T-helper 2 cell treated with Interferon-gamma antibody and Interleukin-4, amounts not matched to agents 100 ng/mL and 5 ng/mL, for 36 hours (primary cell): ENCODE measurements around the gene ZNF677. TPM values are rescaled to one million over a fixed set of nuclear protein-coding genes. Genes with fewer than 3 reads are reported as not detected.

Experiments
- intact Hi-C: fragments of 100-400 bp; cut with micrococcal nuclease; formaldehyde crosslinking; loops from one replicate; pipeline ENCODE4 v1.15.1; 2023
- total RNA-seq: library from RNA; stranded (reverse); gene quantifications from 2 replicates; pipeline ENCODE4 v1.2.3, GENCODE V29; 2022

ZNF677 gene
- total RNA-seq, 1 donor from 2014 or later, result 1.7 TPM

- intact Hi-C loops, result loop anchor here (10.0 kb wide), 1 partner anchor 201 kb away; the partner anchor contains the start of gene ZNF765
Observed at GRCh38 chr19:53193535-53194222, 61.0 kb downstream of the ZNF677 start.

- intact Hi-C loops, result loop anchor here (10.0 kb wide), 1 partner anchor 202 kb away; the partner anchor contains the start of gene ZNF765
Observed at GRCh38 chr19:53192771-53193534, 61.7 kb downstream of the ZNF677 start, which contains the start of gene ZNF665. Gene ZNF665, minus strand, starts transcription at chr19:53193358. Its CDS starts 10,460 bp downstream, at chr19:53182898.

GRCh38 chr19:53190253-53190652 lies 64.4 kb downstream of the ZNF677 start:
- intact Hi-C loops, result loop anchor here (10.0 kb wide), 1 partner anchor 205 kb away; the partner anchor contains the start of gene ZNF765

- intact Hi-C loops, result loop anchor here (10.0 kb wide), 1 partner anchor 205 kb away; the partner anchor contains the start of gene ZNF765
Observed at GRCh38 chr19:53189691-53190198, 64.9 kb downstream of the ZNF677 start.

Other genes starting within 250 kb of the ZNF677 start
- not detected in 2 replicates for gene ERVV-1, start 241.0 kb downstream of the ZNF677 start, total RNA-seq
- not detected in 2 replicates for gene ERVV-2, start 210.1 kb downstream of the ZNF677 start, total RNA-seq
- gene ZNF160, start 151.5 kb downstream of the ZNF677 start, total RNA-seq, result 27.8 and 31.0 TPM in 2 replicates
- 0.70 and 0.73 TPM in 2 replicates for gene ZNF415, start 122.0 kb downstream of the ZNF677 start, total RNA-seq
- gene ZNF347, start 95.8 kb downstream of the ZNF677 start, total RNA-seq, result 7.8 and 8.1 TPM in 2 replicates
- 2.7 and 3.3 TPM in 2 replicates for gene ZNF665, start 61.5 kb downstream of the ZNF677 start, total RNA-seq
- gene VN1R2, start 3.4 kb upstream of the ZNF677 start, total RNA-seq, result not detected in 2 replicates
- not detected in 2 replicates for gene VN1R4, start 12.8 kb upstream of the ZNF677 start, total RNA-seq
- gene ZNF845, start 78.9 kb upstream of the ZNF677 start, total RNA-seq, result 8.9 and 9.6 TPM in 2 replicates
- gene ZNF525, start 110.8 kb upstream of the ZNF677 start, total RNA-seq, result 14.1 and 15.1 TPM in 2 replicates
- 9.3 and 11.1 TPM in 2 replicates for gene ZNF765, start 140.3 kb upstream of the ZNF677 start, total RNA-seq
- 11.4 and 11.7 TPM in 2 replicates for gene ZNF761, start 177.1 kb upstream of the ZNF677 start, total RNA-seq
- 2.8 and 3.1 TPM in 2 replicates for gene ZNF813, start 212.9 kb upstream of the ZNF677 start, total RNA-seq